Measurements from ENCODE around the gene MRO.

The MRO gene

GRCh38 chr18:50862401-50862800, 42.6 kb upstream of the MRO start:
- no peaks in the 10 kb centered on the region for H3K79me1 ChIP-seq (ENCODE audit: low read depth, low read length)
- WGBS, 2 donors (ENCODE audit: extremely low coverage in 2 of 2, insufficient read length in 2 of 2, insufficient replicate concordance in 1 of 2) = no CpG with 5 or more reads among the region's 2 CpGs
- H2BK5ac ChIP-seq (ENCODE audit: low read length) = no peak overlapping the region
- no peak overlapping the region for H2BK120ac ChIP-seq (ENCODE audit: low read depth, low read length)
- H2BK12ac ChIP-seq (ENCODE audit: low read length) = no peak overlapping the region
- no peak overlapping the region for H3K4me2 ChIP-seq (ENCODE audit: insufficient read depth, low read length, poor library complexity, severe bottlenecking)
- no peaks in the 10 kb centered on the region for H3K9me3 ChIP-seq (replicated peaks in 1 of 2; ENCODE audit: control insufficient read depth in 2 of 2, insufficient read depth in 1 of 2, low read depth in 1 of 2, low read length in 2 of 2)
- no peaks in the 10 kb centered on the region for H3K27me3 ChIP-seq (ENCODE audit: control insufficient read depth in 3 of 3, insufficient read depth in 3 of 3, low read depth in 1 of 3, low read length in 3 of 3)
- H4K91ac ChIP-seq (ENCODE audit: low read depth, low read length, poor library complexity) = no peak overlapping the region
- H2BK15ac ChIP-seq (ENCODE audit: low read length) = no peak overlapping the region
- H3K4me1 ChIP-seq (ENCODE audit: control insufficient read depth in 2 of 2, insufficient read depth in 1 of 2, low read depth in 1 of 2, low read length in 2 of 2) = no peaks in the 10 kb centered on the region
- no peak overlapping the region for H4K8ac ChIP-seq (ENCODE audit: low read depth, low read length)
- no peak overlapping the region for H3K18ac ChIP-seq (ENCODE audit: low read length)
- H3K23ac ChIP-seq (ENCODE audit: low read depth, low read length, poor library complexity) = no peak overlapping the region
- H2AK5ac ChIP-seq (ENCODE audit: low read depth, low read length) = no peak overlapping the region
- no peak overlapping the region for H2AFZ ChIP-seq (ENCODE audit: low read length)
- DNase-seq (ENCODE audit: low spot score) = no peak
- H3K4ac ChIP-seq (ENCODE audit: low read length) = no peak overlapping the region
- no peak overlapping the region for H3K4me3 ChIP-seq (ENCODE audit: low read length in 2 of 2)
- no peaks in the 10 kb centered on the region for H3K36me3 ChIP-seq (replicated peaks in 1 of 2; ENCODE audit: control insufficient read depth in 2 of 2, insufficient read depth in 2 of 2, low read length in 2 of 2)
- H3K27ac ChIP-seq (replicated peaks; ENCODE audit: low read length) = no peak overlapping the region
- no peak overlapping the region for H3K14ac ChIP-seq (ENCODE audit: low read length)
- H3K9ac ChIP-seq (ENCODE audit: low read depth, low read length, poor library complexity) = no peak overlapping the region

GRCh38 chr18:50861617-50862016, 41.8 kb upstream of the MRO start:
- H3K4me3 ChIP-seq (ENCODE audit: low read length in 2 of 2) = no peak overlapping the region
- H3K4ac ChIP-seq (ENCODE audit: low read length) = no peak overlapping the region
- H4K8ac ChIP-seq (ENCODE audit: low read depth, low read length) = no peak overlapping the region
- H3K4me2 ChIP-seq (ENCODE audit: insufficient read depth, low read length, poor library complexity, severe bottlenecking) = no peak overlapping the region
- H3K9me3 ChIP-seq (replicated peaks in 1 of 2; ENCODE audit: control insufficient read depth in 2 of 2, insufficient read depth in 1 of 2, low read depth in 1 of 2, low read length in 2 of 2) = no peaks in the 10 kb centered on the region
- H2BK5ac ChIP-seq (ENCODE audit: low read length) = no peak overlapping the region
- WGBS, 2 donors (ENCODE audit: extremely low coverage in 2 of 2, insufficient read length in 2 of 2, insufficient replicate concordance in 1 of 2) = no CpG with 5 or more reads among the region's 1 CpG
- no peak overlapping the region for H4K91ac ChIP-seq (ENCODE audit: low read depth, low read length, poor library complexity)
- H3K14ac ChIP-seq (ENCODE audit: low read length) = no peak overlapping the region
- no peak overlapping the region for H2AFZ ChIP-seq (ENCODE audit: low read length)
- H3K27ac ChIP-seq (replicated peaks; ENCODE audit: low read length) = no peak overlapping the region
- H3K36me3 ChIP-seq (replicated peaks in 1 of 2; ENCODE audit: control insufficient read depth in 2 of 2, insufficient read depth in 2 of 2, low read length in 2 of 2) = no peaks in the 10 kb centered on the region
- no peak overlapping the region for H2BK120ac ChIP-seq (ENCODE audit: low read depth, low read length)
- no peak overlapping the region for H3K18ac ChIP-seq (ENCODE audit: low read length)
- no peaks in the 10 kb centered on the region for H3K4me1 ChIP-seq (ENCODE audit: control insufficient read depth in 2 of 2, insufficient read depth in 1 of 2, low read depth in 1 of 2, low read length in 2 of 2)
- H2BK12ac ChIP-seq (ENCODE audit: low read length) = no peak overlapping the region
- no peak overlapping the region for H2AK5ac ChIP-seq (ENCODE audit: low read depth, low read length)
- no peak overlapping the region for H3K23ac ChIP-seq (ENCODE audit: low read depth, low read length, poor library complexity)
- no peaks in the 10 kb centered on the region for H3K27me3 ChIP-seq (ENCODE audit: control insufficient read depth in 3 of 3, insufficient read depth in 3 of 3, low read depth in 1 of 3, low read length in 3 of 3)
- H3K79me1 ChIP-seq (ENCODE audit: low read depth, low read length) = no peaks in the 10 kb centered on the region
- no peak for DNase-seq (ENCODE audit: low spot score)
- no peak overlapping the region for H2BK15ac ChIP-seq (ENCODE audit: low read length)
- H3K9ac ChIP-seq (ENCODE audit: low read depth, low read length, poor library complexity) = no peak overlapping the region

GRCh38 chr18:50859793-50860555, 40.2 kb upstream of the MRO start:
- H3K36me3 ChIP-seq (replicated peaks in 1 of 2; ENCODE audit: control insufficient read depth in 2 of 2, insufficient read depth in 2 of 2, low read length in 2 of 2) = no peaks in the 10 kb centered on the region
- no peaks in the 10 kb centered on the region for H3K9me3 ChIP-seq (replicated peaks in 1 of 2; ENCODE audit: control insufficient read depth in 2 of 2, insufficient read depth in 1 of 2, low read depth in 1 of 2, low read length in 2 of 2)
- no peak overlapping the region for H3K4ac ChIP-seq (ENCODE audit: low read length)
- H3K14ac ChIP-seq (ENCODE audit: low read length) = no peak overlapping the region
- no peak overlapping the region for H2AFZ ChIP-seq (ENCODE audit: low read length)
- no peak overlapping the region for H3K4me2 ChIP-seq (ENCODE audit: insufficient read depth, low read length, poor library complexity, severe bottlenecking)
- H3K4me3 ChIP-seq (ENCODE audit: low read length in 2 of 2) = no peak overlapping the region
- H4K91ac ChIP-seq (ENCODE audit: low read depth, low read length, poor library complexity) = no peak overlapping the region
- H3K23ac ChIP-seq (ENCODE audit: low read depth, low read length, poor library complexity) = no peak overlapping the region
- H3K27me3 ChIP-seq (ENCODE audit: control insufficient read depth in 3 of 3, insufficient read depth in 3 of 3, low read depth in 1 of 3, low read length in 3 of 3) = no peaks in the 10 kb centered on the region
- H2BK12ac ChIP-seq (ENCODE audit: low read length) = no peak overlapping the region
- H3K79me1 ChIP-seq (ENCODE audit: low read depth, low read length) = no peaks in the 10 kb centered on the region
- no peak overlapping the region for H2AK5ac ChIP-seq (ENCODE audit: low read depth, low read length)
- H3K18ac ChIP-seq (ENCODE audit: low read length) = no peak overlapping the region
- H4K8ac ChIP-seq (ENCODE audit: low read depth, low read length) = no peak overlapping the region
- H3K4me1 ChIP-seq (ENCODE audit: control insufficient read depth in 2 of 2, insufficient read depth in 1 of 2, low read depth in 1 of 2, low read length in 2 of 2) = peaks cover 0 to 1% of the 10 kb centered on the region in 2 donors
- H2BK120ac ChIP-seq (ENCODE audit: low read depth, low read length) = no peak overlapping the region
- H3K27ac ChIP-seq (replicated peaks; ENCODE audit: low read length) = no peak overlapping the region
- no peak overlapping the region for H3K9ac ChIP-seq (ENCODE audit: low read depth, low read length, poor library complexity)
- no peak for DNase-seq (ENCODE audit: low spot score)
- no peak overlapping the region for H2BK5ac ChIP-seq (ENCODE audit: low read length)
- H2BK15ac ChIP-seq (ENCODE audit: low read length) = no peak overlapping the region

GRCh38 chr18:50857694-50858093, 37.9 kb upstream of the MRO start:
- no peaks in the 10 kb centered on the region for H3K27me3 ChIP-seq (ENCODE audit: control insufficient read depth in 3 of 3, insufficient read depth in 3 of 3, low read depth in 1 of 3, low read length in 3 of 3)
- DNase-seq (ENCODE audit: low spot score) = no peak
- no peak overlapping the region for H3K23ac ChIP-seq (ENCODE audit: low read depth, low read length, poor library complexity)
- H3K4me1 ChIP-seq (ENCODE audit: control insufficient read depth in 2 of 2, insufficient read depth in 1 of 2, low read depth in 1 of 2, low read length in 2 of 2) = peaks cover 5 to 12% of the 10 kb centered on the region in 2 donors
- H3K9me3 ChIP-seq (replicated peaks in 1 of 2; ENCODE audit: control insufficient read depth in 2 of 2, insufficient read depth in 1 of 2, low read depth in 1 of 2, low read length in 2 of 2) = no peaks in the 10 kb centered on the region
- no peak overlapping the region for H3K14ac ChIP-seq (ENCODE audit: low read length)
- no CpG with 5 or more reads among the region's 3 CpGs for WGBS, 2 donors (ENCODE audit: extremely low coverage in 2 of 2, insufficient read length in 2 of 2, insufficient replicate concordance in 1 of 2)
- H3K27ac ChIP-seq (replicated peaks; ENCODE audit: low read length) = no peak overlapping the region
- H2BK5ac ChIP-seq (ENCODE audit: low read length) = no peak overlapping the region
- H2BK120ac ChIP-seq (ENCODE audit: low read depth, low read length) = no peak overlapping the region
- H3K36me3 ChIP-seq (replicated peaks in 1 of 2; ENCODE audit: control insufficient read depth in 2 of 2, insufficient read depth in 2 of 2, low read length in 2 of 2) = no peaks in the 10 kb centered on the region
- no peak overlapping the region for H2AK5ac ChIP-seq (ENCODE audit: low read depth, low read length)
- H3K9ac ChIP-seq (ENCODE audit: low read depth, low read length, poor library complexity) = peak overlapping the region; percentile 17
- no peak overlapping the region for H2BK15ac ChIP-seq (ENCODE audit: low read length)
- H3K4me2 ChIP-seq (ENCODE audit: insufficient read depth, low read length, poor library complexity, severe bottlenecking) = no peak overlapping the region
- H2BK12ac ChIP-seq (ENCODE audit: low read length) = no peak overlapping the region
- no peak overlapping the region for H3K4ac ChIP-seq (ENCODE audit: low read length)
- H3K18ac ChIP-seq (ENCODE audit: low read length) = no peak overlapping the region
- no peaks in the 10 kb centered on the region for H3K79me1 ChIP-seq (ENCODE audit: low read depth, low read length)
- H4K91ac ChIP-seq (ENCODE audit: low read depth, low read length, poor library complexity) = no peak overlapping the region
- H3K4me3 ChIP-seq (ENCODE audit: low read length in 2 of 2) = no peak overlapping the region
- no peak overlapping the region for H4K8ac ChIP-seq (ENCODE audit: low read depth, low read length)
- no peak overlapping the region for H2AFZ ChIP-seq (ENCODE audit: low read length)
